HUES6 (cell line): ENCODE data around the gene PIGH.
"Not testable (repeated sequence)": the region's sequence is repeated elsewhere in the genome, so short reads cannot be mapped to it uniquely, and the experiment has no call there.

Experiments used
- H3K27ac ChIP-seq: 2 replicates; pipeline ENCODE4 v1.7.0; 2013; ENCODE audit warnings: low read depth, mild to moderate bottlenecking, low read length, inconsistent platforms
- H3K27me3 ChIP-seq: 2 replicates; pipeline ENCODE4 v1.6.1; 2013; ENCODE audit warnings: low read length; ENCODE audit not compliant: control insufficient read depth, insufficient read depth
- H3K36me3 ChIP-seq: 2 replicates; pipeline ENCODE4 v1.6.1; 2013; ENCODE audit warnings: low read length; ENCODE audit not compliant: control insufficient read depth, insufficient read depth
- H3K4me1 ChIP-seq: 2 replicates; pipeline ENCODE4 v1.6.1; 2013; ENCODE audit warnings: low read length; ENCODE audit not compliant: control insufficient read depth, insufficient read depth
- H3K4me3 ChIP-seq: 2 replicates; pipeline ENCODE4 v1.5.1; 2013; ENCODE audit warnings: low read depth, low read length
- H3K9ac ChIP-seq: one replicate; pipeline ENCODE4 v1.6.1; 2013; ENCODE audit warnings: mild to moderate bottlenecking, low read length
- H3K9me3 ChIP-seq: 2 replicates; pipeline ENCODE4 v1.6.1; 2013; ENCODE audit warnings: low read depth, low read length; ENCODE audit not compliant: control insufficient read depth, insufficient read depth

The PIGH gene

DNA sequence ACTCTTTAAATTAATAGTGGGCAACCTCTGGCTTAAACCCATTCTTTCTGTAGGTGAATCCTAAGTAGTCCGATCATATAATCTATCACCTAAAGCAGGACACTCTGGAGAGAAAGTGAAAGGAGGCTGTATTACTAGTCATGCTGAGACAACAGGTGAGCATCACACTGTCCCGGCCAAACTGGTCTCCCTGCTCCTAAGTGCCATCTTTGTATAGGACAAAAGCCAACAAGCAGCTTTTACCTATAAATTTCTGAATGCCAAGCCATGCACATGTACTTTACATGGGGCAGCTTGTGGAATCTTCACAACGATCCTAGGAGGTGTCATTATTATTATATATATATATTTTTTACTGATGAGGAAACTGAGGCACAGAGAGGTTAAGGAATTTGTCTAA is 48.9 kb downstream of the PIGH start:
- Histone ChIP-seq H3K27ac (no peak overlapping the region), H3K27me3 (no peaks in the 10 kb centered on the region)

DNA sequence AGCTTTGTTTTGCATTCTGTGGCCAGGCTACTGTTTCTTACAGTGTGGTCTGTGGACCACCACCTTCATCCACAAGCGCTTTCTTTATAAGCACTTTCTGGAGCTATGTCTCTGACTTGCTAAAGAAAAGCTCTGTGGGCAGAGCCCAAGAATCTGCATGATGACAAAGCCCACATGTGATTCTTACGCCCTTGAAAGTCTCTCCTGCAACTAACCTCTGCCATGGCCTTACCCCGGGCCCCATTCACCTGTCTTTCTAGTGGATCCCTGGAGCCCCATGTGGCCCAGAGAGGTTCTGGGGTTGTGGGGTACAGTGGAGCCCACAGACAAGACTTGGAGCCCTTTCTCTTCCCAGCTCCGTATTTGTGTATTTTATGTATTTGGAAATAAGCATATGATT is 50.3 kb downstream of the PIGH start:
- no peak overlapping the region for H3K9ac ChIP-seq
- peaks cover 8% of the 10 kb centered on the region for H3K36me3 ChIP-seq
- no peaks in the 10 kb centered on the region for H3K4me1 ChIP-seq
- H3K27me3 ChIP-seq: no peaks in the 10 kb centered on the region
- no peaks in the 10 kb centered on the region for H3K9me3 ChIP-seq
- H3K27ac ChIP-seq: no peak overlapping the region
- no peak overlapping the region for H3K4me3 ChIP-seq

More for the DNA sequence above, 48.9 kb downstream of the PIGH start:
- H3K9ac ChIP-seq: no peak overlapping the region
- no peaks in the 10 kb centered on the region for H3K4me1 ChIP-seq
- H3K36me3 ChIP-seq: peaks cover 10% of the 10 kb centered on the region; the same call in 1 of the 2 replicates
- H3K4me3 ChIP-seq: no peak overlapping the region
- no peaks in the 10 kb centered on the region for H3K9me3 ChIP-seq

DNA sequence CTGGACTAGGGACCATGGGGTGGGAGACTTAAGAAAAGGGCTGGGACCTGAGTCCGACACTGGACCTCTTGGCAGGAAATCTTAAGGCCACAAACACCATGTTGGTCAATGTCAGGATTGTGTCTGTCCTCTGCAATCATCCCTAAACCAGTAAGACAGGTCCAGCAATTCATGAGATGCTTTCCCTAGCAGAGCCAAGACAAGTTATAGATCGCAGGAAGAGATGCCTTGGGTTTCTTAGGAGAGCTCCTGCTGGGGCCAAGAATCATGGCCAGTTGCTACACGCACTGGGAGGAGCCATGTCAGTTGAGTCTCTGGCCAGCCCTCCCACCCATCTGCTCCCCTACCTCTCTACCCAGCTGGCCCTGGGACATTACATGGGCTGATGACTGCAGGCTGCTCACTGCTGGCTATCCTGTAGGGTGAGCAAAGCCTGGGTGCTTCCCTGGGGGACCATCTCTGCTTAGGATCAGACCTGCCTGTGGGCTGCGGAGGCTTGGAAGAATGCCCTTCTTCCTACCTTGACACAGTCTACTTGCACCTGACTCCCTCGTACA is 52.8 kb downstream of the PIGH start:
- peaks cover 1% of the 10 kb centered on the region; the same call in 1 of the 2 replicates for H3K4me1 ChIP-seq
- peaks cover 22% of the 10 kb centered on the region for H3K36me3 ChIP-seq
- H3K27ac ChIP-seq: no peak overlapping the region
- no peaks in the 10 kb centered on the region for H3K27me3 ChIP-seq
- H3K9me3 ChIP-seq: no peaks in the 10 kb centered on the region
- H3K4me3 ChIP-seq: no peak overlapping the region
- no peak overlapping the region for H3K9ac ChIP-seq

DNA sequence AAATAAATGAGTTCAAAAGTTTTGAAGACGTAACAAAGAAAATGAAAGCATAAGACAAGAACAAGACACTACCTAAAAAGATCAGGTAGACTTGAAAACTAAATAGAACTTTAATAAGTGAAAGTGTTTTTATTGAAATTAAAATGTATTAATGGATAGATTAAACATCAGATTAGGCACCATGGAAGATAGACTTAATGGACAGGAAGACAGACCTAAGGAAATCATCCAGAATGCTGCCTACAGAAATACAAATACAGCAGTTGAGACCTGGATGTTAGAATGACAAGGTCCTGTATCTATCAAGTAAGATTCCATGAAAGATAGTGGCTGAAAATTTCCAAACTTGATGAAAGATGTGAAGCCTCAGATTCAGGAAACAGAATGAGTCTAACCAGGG is 55.5 kb downstream of the PIGH start:
- Histone ChIP-seq H3K9ac (no peak overlapping the region), H3K4me3 (no peak overlapping the region), H3K4me1 (peaks cover 21% of the 10 kb centered on the region), H3K27ac (no peak overlapping the region), H3K27me3 (no peaks in the 10 kb centered on the region), H3K9me3 (no peaks in the 10 kb centered on the region), H3K36me3 (peaks cover 22% of the 10 kb centered on the region)

DNA sequence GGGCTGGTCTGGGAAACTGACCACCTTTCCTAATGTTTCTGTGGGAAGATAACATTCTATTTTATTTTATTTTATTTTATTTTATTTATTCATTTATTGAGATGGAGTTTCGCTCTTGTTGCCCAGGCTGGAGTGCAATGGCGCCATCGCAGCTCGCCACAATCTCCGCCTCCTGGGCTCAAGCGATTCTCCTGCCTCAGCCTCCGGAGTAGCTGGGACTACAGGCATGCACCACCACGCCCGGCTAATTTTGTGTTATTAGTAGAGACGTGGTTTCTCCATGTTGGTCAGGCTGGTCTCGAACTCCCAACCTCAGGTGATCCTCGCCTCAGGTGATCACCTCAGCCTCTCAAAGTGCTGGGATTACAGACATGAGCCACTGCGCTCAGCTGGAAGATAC is 57.4 kb downstream of the PIGH start:
- H3K4me3 ChIP-seq, H3K9me3 ChIP-seq, H3K27ac ChIP-seq, H3K9ac ChIP-seq, H3K27me3 ChIP-seq: not testable (repeated sequence)
- H3K4me1 ChIP-seq: peaks cover 37% of the 10 kb centered on the region
- H3K36me3 ChIP-seq: peaks cover 22% of the 10 kb centered on the region

DNA sequence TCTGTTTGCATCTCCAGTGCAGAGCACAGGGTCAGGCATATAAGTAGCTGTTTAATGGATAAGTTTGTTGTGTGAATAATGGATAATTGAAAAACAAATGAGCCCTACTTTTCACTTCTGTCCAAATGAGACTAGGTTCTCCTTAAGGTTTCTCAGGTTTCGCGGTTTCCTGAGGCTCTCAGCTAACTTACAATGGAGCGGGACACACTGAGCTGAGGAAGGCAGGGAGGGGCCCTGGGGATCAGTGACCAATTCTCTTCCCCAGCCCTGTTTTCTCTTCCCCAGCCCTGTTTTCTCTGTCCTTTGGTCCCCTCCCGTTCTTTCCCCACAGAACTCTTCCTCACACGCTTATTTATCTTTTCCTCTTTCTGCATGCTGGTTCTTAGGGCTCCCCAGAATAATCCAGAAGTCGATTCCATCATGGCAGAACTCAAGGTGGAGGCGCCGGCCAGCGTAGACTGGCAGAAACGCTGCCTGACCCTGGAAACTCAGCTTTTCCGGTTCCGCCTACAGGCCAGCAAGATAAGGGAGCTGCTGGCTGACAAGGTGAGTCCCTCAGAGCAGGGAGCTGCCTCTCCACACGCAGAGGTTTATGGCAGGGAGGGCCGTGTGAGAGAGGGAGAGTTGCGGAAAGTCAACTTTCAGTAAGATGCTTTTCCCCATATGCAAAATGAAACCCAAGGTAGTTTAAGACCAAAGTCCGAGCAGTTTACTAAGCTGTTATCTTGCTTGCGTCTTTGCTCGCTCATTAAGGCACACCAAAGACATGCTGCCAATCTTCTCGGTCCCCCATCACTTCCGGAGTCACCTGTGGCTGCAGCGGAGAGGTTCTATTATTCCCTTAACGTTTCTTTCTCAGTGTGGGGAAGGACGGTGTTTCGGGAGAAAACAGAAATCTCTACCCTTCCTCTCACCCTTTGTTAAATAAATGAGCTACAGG is 58.4 kb downstream of the PIGH start:
- no peaks in the 10 kb centered on the region for H3K9me3 ChIP-seq
- peaks cover 37% of the 10 kb centered on the region for H3K4me1 ChIP-seq
- H3K4me3 ChIP-seq: peak overlapping the region; percentile 42
- H3K27ac ChIP-seq: peak overlapping the region; percentile 72
- peak overlapping the region; percentile 45 for H3K9ac ChIP-seq
- H3K27me3 ChIP-seq: no peaks in the 10 kb centered on the region
- peaks cover 18% of the 10 kb centered on the region for H3K36me3 ChIP-seq
